GM19463 (cell line): Measurements from ENCODE around the gene VSTM4.

Experiments used
- ATAC-seq: cut with Tn5 transposase; IDR thresholded peaks from one replicate; pipeline ENCODE4 v1.9.1; 2021; ENCODE audit warnings: mild to moderate bottlenecking, moderate library complexity; ENCODE audit not compliant: unreplicated experiment

The VSTM4 gene

DNA sequence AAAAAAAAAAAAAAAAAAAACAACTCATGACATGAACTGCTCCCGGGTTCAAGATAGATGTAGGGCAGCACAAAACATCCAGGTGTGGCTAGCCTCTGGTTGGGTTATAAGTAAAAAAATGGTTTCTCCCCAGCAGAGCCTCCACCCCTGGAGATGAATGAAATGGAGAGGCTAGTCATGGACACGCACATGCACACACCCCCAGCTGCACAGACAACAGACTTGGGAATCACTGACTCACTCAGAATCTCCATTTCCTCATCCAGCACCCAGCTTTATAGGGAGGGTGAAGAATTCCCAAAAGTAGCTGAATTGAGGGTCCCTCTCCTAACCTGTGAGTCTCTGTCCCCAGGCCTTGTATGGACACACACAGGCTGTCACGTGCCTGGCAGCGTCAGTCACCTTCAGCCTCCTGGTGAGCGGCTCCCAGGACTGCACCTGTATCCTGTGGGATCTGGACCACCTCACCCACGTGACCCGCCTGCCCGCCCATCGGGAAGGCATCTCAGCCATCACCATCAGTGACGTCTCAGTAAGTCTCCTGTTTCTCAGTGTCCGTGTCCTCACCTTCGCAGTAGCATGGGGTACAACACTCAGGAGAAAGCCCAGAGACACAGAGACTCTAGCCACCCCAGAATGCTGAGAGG lies 140.7 kb downstream of the VSTM4 start:
- ATAC-seq: no peak

DNA sequence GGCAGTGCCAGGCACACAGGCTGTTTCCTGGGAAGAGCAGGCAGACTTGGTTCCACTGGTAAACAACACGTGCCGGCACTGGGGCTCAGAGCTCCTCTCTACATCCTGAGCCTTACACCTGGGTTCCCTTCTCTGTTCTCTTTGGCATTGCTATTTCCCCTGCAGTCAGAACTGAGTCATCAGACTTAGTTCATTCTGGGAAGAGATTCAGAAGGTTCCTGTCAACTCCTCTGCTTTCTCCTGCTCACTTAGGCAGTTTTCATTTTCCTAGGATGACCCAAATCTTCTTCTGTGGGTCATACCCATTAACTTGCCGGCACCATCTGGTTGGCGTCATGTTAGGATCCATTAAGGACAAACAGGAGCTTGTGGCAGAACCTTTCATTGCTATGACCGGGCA lies 142.3 kb downstream of the VSTM4 start:
- no peak for ATAC-seq

DNA sequence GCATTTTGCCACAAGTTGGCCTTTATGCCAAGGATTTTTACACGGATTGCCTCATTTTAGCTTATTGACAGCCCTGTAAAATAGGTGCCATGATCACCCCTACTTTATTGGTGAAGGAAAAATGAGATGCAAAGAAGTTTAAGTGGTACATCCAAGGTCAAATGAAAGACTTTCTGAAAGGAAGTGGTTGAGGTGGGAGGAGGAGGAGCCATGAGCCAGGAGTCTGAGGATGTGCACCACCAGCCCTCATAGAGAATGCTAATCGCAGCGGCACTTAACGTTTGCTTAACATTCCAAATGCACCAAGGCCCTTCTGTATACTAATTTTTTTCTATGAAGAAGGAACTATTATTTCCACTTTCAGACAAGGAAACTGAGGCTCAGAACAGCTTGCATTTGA lies 144.7 kb downstream of the VSTM4 start:
- ATAC-seq: no peak

DNA sequence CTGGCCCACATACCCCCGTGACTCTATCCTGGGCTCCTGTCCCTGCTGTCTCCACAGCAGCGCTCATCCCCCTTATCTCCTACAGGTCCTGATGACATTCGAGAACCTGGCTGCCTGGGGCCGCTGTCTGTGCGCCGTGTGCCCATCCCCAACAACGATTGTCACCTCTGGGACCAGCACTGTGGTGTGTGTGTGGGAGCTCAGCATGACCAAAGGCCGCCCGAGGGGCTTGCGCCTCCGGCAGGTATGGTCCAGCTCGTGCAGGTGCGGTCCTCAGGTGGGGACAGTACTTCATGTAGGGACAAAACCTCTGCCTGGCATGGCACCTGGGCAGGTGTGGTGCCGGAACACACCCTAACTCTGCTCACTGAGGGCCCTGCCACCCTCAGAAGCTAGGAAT lies 145.3 kb downstream of the VSTM4 start:
- ATAC-seq: no peak

DNA sequence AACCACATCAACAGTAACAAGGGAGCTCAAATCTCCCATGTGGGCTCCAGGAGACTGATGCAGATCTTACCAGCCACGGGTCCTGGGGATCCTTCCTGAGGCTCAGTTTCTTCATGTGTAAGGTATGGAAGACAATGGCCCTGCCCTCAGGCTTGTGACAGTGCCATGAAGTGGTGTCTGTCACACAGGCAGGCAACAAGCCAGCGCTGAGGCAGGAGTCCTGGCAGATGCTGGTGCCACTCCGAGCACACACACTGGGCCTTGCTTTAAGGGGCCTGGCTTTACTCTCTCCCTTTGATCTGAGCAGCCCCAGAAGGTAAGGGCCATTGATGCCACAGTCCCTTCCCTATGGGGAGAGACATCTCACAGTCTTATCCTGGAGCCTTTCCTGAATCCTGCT lies 147.3 kb downstream of the VSTM4 start:
- ATAC-seq: no peak

DNA sequence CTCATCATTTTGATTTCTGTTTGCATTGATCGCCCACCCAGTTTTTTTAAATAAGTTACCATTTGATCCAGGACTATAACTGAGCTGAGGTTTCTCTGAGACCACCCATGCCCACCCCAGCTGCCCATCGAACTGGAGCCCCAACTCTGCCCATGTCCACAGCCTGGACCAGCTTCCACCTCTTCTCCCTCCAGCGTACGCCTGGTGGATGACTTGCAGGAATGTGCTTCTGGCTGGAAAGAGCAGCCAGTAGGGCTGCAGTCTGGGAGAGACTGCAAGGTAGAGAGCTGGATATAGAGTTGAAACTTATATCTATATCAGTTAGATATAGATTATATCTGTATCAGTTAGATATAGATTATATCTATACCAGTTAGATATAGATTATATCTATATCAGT lies 149.9 kb downstream of the VSTM4 start:
- no peak for ATAC-seq
